ENCODE measurements around the gene ANTXR2.
"Not testable (repeated sequence)": the region's sequence is repeated elsewhere in the genome, so short reads cannot be mapped to it uniquely, and the experiment has no call there.

ANTXR2 gene

DNA sequence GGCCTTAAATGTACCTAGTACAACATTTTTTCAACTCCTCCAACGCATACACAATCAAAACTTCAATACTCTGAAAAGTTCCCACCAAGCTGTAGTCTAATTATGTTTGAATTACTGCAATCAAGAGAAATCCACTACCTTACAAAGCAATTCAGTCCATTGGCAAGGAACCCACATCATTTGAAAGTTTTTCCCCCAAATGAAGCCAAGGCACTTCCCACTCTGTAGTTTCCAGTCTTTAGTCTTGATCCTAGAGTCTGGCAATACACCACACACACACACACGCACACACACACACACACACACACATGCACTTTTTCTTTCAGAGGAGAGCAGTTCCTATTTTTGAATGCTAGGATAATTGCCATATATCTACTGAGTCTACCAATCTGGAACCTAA, 79.6 kb downstream of the ANTXR2 start:
- no peak for DNase-seq (ENCODE audit: low read depth in 2 of 2, low spot score in 1 of 2)

DNA sequence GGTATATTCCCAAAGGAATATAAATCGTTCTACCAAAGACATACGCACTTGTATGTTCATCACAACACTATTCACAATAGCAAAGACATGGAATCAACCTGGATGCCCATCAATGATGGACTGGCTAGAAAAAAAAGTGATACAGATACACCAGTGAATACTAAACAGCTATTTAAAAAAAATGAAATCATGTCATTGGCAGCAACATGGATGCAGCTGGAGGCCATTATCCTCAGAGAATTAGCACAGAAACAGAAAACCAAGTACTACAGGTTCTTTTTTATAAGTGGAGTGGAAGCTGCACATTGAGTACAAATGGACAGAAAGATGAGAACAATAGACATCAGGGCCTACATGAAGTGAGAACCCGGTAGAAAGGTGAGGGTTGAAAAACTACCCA, 81.4 kb downstream of the ANTXR2 start:
- no peak for DNase-seq (ENCODE audit: low read depth in 2 of 2, low spot score in 1 of 2)

DNA sequence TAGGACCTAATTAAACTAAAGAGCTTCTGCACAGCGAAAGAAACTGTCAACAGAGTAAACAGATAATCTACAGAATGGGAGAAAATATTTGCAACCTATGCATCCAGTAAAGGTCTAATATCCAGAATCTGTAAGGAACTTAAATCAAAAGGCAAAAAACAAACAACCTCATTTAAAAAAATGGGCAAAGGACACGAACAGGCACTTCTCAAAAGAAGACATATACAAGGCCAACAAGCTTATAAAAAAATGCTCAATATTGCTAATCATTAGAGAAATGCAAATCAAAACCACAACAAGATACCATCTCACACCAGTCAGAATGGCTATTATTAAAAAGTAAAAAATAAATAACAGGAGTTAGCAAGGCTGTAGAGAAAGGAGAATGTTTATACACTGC, 81.9 kb downstream of the ANTXR2 start:
- DNase-seq (ENCODE audit: low read depth in 2 of 2, low spot score in 1 of 2) = not testable (repeated sequence)

DNA sequence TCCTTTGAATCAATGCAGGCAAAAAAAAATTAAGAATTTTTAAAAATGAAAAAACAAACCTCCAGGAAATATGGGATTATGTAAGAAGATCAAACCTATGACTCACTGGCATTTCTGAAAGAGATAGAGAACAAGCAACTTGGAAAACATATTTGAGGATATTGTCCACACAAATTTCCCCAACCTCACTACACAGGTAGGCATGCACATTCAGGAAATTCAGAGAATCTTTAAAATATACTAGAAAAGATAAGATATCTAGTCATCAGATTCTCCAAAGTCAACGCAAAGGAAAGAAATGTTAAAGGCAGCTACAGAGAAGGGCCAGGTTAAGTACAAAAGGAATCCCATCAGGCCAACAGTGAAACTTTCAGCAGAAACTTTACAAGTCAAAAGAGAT, 85.6 kb downstream of the ANTXR2 start:
- DNase-seq (ENCODE audit: low read depth in 2 of 2, low spot score in 1 of 2) = no peak

DNA sequence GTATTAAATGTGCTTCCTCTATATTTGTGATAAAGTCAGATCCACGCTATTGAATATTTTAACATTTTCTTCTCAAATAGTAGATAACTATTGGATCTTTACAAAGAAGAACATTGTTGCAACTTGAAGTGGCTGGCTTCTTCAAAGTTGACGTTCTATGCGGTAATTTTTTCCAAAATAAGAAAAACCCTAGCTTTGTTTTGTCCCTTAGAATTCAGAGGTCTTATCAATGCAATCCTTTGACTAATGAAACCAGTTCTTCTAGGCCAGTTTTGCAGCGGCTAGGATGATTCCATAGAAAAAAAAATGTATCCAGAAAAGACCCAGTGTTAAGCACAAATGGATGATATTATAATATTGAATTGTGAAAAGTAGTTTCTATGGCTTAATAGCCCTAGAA, 89.6 kb downstream of the ANTXR2 start:
- DNase-seq (ENCODE audit: low read depth in 2 of 2, low spot score in 1 of 2) = no peak

DNA sequence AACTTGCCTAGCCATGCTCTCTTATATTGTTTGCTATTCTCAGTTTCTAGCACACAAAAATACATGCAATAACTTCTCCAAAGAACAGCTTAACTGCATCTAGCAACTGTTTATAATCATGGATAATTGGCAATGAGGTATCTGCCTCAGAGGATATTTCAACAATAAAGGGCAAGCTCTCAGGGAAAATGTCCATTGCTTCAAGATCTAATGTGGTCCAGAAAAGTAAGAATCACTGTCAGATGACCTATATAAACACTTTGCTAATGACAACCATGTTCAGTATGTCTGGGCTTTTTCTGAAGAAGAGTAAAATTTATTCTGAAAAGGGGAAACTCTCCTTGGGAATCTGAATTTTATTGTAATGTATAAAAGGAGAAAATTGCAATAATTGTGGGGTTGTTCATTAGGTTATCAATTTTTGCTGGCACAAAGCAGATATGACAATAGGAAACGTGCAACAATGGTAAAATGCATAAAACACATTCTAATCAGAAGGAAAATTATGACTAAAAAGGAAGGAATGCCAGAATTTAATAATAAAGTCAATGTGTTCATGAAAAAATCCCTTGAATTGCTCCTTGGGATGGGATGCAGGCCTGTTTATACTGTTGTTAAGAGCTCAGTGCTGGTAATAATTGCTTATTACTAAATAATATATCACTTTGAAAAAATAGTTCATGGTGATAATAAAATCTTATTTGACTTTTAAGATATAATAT, 90.3 kb downstream of the ANTXR2 start:
- DNase-seq (ENCODE audit: low read depth in 2 of 2, low spot score in 1 of 2) = no peak

DNA sequence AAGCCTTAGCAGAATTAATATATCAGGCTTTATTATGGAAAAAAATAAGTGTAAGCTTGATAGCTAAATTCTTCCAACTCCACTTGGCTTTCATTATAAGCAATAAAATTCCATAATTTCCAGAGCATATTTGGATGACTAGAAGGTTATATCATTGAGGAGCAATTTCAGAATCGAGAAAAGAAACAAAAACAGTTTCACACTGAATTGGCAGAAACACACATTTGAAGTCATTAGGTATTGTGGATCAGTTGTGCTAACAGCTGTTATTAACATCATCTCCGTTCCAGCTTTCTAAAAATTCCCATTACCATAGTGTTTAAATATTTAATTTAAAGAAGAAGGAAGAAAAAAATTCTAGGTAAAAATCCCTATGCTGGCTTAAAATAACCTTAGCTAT, 92.6 kb downstream of the ANTXR2 start:
- DNase-seq (ENCODE audit: low read depth in 2 of 2, low spot score in 1 of 2) = no peak

DNA sequence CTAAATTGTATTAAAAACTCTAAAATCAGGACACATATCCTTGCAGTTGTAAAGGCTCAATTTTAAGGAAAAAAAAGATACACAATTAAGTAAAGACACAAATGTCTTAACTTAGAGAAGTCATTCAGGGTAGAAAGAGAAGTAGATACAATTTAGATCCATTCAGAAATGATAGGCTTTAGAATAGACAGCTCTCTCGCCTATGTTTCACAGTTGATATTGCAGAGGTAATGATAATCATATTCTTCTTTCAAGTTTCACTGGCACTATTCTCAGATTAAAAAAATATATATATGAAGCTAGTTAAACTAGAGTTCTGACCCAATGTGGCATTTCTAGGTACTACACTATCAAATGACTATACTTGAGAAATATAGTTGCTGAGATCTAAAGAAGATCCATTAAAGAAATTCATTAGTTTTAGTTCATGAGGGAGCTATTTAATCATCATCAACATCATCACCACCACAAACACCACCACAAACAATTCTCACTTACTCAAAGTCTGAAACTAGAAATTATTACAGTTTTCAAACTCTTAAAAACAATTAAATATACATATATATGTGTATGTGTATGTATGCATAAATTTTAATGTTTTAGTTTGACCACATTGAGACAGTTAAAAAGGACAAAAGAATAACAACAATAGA, 93.1 kb downstream of the ANTXR2 start:
- no peak for DNase-seq (ENCODE audit: low read depth in 2 of 2, low spot score in 1 of 2)

DNA sequence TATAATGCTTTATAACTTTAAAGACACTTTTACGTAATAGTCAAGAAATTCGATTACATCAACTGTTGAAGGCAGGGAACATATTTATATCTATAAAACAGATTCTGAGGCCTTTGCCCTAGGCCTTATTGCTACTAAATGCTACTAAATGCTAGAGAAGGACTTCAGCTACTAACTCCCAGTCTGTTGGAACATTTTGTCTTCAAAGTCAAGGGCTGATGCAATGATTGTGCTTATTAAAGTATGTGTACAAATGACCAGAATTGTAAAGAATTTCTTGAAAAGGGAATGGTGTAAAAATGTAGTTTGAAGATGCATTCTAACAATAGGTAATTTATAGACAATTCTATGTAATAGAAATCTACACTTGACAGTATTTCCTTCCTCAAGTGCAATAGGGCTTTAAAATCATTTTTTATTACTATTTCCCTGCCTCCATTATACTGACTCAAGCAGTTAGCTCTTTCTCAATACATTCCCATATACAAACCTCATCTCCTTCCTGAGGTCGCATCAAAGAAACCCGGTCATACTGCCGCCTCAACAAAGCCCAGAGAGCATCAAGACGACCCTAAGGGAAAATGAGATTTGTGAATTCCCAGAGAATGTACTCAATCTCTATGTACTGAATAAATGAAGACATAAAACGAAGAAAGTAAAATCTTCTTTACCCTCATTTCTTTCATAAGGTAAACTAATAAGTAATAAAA, 95.7 kb downstream of the ANTXR2 start:
- no peak for DNase-seq (ENCODE audit: low read depth in 2 of 2, low spot score in 1 of 2)

DNA sequence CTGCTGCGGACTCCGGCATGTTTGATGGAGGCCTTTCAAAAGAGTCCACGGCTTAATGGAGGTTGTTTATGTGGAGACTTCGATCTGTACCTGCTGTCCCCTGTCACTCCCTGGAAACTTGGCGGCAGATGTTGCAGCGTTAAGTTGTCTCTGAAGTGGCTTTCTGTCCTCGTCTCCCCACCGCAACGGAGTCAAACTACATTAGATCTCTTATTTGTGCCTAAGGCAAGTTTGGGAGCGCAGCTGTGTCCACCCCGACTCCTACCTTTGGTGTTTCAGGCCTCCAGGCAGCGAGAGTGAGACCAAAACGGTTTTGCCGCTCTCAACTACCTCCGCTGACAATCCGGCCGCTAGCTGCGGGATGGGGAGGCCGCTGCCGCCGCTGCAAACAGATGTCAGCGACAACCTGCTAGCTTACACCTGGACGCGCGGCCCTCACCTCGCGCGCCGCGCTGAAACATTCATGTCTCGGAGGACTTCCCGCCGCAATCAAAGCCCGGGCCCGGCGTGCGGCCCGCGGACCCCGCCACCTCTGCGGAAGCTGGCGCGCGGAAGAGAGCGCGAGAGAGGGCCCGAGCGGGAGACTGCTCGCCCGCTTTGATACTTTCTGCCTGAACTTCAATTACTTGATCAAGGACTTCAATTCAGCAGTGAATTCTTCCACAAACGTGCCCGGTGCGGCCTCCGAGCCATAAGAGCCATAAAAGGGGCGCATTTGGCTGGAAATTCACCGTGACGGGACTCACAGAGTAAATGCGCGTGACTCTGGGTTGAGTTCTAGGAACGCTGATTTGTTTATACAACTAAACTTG, 108.4 kb downstream of the ANTXR2 start:
- DNase-seq (ENCODE audit: low read depth in 2 of 2, low spot score in 1 of 2) = no peak

DNA sequence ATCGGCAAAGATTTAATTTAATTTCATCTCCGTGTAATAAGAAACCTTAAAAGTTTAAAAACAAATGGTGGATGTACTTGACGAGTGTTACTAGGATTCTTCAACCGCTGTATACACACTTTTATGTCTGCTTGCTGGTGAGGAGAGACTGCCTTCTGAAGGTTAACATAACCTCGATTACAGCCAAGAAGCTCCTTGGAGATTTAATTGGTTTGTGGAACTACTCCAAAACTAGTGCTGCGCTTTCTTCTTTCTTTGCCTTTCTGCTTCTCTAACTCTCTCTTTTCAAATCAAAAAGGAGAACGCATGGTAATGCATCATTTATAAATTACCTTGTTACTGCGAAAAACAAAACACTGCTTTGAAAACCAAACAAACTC, 109.0 kb downstream of the ANTXR2 start:
- DNase-seq (ENCODE audit: low read depth in 2 of 2, low spot score in 1 of 2) = no peak

DNA sequence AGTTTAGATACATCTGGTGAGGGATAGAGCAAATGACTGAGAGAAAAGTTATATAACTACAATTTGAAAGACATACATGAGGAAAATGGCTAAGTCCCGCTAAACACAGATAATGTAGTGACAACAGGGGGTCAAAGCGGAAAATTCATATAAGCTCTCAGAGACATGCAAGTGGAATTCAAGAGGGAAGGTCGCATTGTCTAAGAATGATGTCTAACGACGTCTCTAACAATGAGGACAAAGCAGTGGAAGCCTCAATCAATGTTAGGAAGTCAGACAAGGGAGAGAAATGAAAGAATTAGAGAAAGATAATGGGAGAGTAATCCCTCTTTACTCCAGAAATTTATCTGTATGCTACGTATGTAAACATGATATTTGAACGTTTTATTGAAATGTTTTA, 113.4 kb downstream of the ANTXR2 start:
- DNase-seq (ENCODE audit: low read depth in 2 of 2, low spot score in 1 of 2) = no peak

DNA sequence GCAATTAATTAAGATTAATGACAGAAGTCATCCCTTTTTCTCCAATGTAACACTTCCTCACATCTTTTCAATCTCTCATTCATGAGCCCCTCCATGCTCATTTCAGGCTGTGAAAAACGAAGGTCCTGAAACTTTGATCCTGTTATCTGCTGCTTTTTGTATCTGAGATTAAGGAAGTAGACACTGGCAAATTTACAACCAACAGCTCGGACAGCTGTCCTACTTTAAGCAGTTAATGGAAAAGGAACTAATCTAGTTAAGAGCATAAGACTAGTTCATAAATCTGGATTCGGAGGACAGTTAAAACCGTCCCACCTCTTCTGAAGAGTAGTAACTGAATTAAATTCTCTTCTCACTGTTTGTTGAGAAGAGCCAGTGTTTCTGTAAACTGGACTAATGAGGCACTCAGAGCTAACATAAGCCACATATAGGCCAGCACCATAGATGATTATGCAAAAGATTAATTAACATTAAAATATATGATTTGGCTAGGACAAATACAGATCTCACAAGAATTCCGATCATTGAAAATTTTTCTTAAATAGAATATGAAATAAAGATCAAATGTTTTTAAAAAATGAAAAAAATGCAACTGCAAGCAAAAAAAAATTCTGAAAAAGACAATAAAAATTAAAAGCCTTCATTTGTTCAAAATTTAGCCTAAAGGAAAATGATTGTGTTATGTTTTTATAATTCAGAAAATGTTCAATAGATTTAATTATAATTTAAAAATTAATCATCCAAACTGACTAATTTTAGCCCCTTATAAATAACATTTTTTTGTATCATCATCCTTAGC, 114.4 kb downstream of the ANTXR2 start:
- DNase-seq (ENCODE audit: low read depth in 2 of 2, low spot score in 1 of 2) = no peak

DNA sequence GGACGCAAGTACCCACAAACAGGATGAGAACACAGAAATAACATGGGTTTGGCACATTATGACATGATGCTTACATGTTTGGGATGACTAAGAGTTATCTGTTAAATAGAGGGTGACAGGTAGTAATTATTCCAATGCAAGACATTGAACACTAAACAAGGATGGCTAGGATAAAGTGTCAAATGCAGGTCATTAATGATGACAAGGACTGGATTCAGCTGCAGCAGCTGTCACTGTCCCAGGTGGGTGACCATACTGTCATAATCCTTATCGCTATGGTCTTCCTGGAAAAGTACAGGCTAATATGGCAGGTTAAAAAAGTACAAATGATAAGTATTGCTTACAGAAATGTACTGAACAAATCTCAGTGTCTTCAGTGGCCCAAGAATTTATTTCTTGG, 123.9 kb downstream of the ANTXR2 start:
- DNase-seq (ENCODE audit: low read depth in 2 of 2, low spot score in 1 of 2) = no peak

DNA sequence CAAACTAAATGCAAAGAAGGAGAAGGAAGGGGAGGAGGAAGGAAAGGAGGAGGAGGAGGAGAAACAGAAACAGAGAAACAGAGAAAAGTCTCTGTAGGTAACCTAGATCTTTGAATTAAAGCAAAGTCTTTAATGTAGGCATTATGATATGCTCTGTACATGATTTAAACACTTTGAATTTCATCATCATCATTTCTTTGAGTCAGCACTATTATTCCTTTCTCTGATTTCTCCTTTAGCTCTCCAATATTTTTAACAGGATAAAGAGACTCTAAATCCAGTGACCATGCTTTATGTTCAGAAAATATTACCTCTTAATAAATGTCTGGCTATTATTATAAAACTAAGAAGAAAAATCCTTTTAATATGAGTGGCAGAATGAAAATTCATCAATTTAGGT, 124.3 kb downstream of the ANTXR2 start:
- no peak for DNase-seq (ENCODE audit: low read depth in 2 of 2, low spot score in 1 of 2)

DNA sequence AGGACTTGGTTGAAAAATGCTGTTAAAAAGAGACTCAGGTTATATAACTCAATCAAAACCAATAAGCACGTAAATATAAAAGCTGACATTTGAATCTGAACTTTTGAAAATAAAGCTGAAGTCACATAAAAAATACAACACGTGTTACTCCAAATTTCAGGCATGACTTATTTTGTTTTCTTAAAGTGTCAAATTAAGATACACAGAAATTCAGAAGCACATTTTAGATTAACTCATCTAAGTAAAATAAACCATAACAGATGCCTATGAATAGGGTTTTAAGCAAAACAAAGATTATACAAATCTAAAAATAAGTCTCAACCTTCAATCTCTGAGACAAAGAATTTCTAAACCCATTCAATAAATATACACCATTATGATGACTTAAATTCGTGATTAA, 124.8 kb downstream of the ANTXR2 start:
- DNase-seq (ENCODE audit: low read depth in 2 of 2, low spot score in 1 of 2) = no peak

DNA sequence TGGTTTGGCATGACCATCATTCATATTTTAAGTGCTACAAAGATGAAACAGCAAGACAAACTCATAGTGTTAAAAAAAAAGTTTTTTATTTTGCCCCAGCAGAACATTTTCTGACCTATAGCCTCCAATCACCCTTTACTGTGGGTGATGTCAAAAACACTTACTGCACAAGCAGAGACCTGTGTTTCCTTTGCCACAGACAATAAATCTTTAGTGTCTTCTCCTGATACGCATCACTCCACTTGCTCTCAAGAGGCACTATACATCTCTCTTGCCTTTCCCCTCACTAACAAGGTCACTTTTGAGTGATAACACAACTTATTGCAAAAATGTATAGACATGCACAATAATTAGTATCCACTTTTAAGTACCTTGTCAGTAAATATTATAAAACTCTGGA, 125.6 kb downstream of the ANTXR2 start:
- DNase-seq (ENCODE audit: low read depth in 2 of 2, low spot score in 1 of 2) = no peak

DNA sequence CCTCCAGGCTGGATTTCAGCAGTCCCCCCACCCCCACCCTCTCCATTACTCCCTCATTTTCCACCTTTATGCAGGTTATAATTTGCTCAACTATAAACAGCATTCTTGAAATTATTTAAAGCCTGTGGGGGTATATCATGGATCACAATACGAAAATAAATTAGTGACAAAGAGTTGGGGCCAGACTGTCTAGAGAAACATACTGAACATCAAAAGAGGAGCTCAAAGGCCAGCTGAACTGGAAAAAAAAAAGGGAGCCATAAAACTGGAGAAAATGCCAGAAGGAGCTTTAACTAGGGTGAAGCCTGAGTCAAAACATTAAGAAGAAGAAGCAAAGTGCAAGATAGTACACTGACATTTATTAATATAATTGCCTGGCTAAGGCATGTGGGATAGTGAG, 137.8 kb downstream of the ANTXR2 start:
- no peak for DNase-seq (ENCODE audit: low read depth in 2 of 2, low spot score in 1 of 2)

DNA sequence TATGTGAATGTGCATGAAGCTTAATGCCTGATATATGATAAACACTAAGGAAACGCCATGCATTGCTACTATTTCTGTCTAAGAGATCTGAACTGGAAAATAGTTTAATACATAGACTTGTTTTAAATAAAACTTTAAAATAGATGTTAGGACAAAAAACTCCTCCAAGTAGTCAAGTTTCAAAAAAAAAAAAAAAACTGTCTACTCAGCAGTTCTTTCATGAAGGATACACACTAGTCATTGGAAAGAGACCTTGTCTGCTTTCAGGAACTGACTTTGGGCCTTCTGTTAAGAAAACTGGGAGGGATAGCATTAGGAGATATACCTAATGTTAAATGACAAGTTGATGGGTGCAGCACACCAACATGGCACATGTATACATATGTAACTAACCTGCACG, 138.4 kb downstream of the ANTXR2 start:
- DNase-seq (ENCODE audit: low read depth in 2 of 2, low spot score in 1 of 2) = no peak

DNA sequence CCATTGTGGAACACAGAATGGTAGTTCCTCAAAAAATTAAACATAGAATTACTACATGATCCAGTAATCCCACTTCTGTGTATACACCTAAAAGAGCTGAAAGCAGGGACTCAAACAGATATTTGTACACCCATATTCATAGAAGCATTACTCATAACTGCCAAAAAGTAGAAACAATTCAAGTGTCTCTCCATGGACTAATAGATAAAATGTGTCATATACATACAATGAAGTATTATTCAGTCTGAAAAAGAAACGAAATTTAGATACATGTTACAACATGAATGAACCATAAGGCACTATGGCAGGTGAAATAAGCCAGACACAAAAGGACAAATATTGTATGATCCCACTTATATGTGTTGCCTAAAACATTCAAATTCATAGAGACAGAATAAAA, 145.1 kb downstream of the ANTXR2 start:
- no peak for DNase-seq (ENCODE audit: low read depth in 2 of 2, low spot score in 1 of 2)

DNA sequence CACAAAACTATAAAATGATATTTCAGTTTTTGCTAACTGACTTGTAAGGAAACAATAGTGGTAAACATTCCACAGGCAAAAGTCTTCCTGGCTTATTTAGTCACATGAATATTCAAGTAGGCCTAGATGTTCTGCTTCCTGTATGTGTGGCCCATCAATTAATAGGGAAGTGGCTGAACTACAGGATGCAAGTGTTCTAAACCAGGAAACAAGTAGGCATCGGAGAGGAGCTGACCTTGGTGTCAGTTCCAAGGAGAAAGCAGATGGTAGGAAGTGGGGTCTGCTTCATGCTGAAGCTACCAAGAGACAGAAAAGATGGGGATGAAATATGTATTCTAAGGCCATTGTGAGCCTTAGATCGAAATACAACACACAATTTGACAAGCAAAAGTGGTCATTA, 149.7 kb downstream of the ANTXR2 start:
- DNase-seq (ENCODE audit: low read depth in 2 of 2, low spot score in 1 of 2) = no peak

Data from stimulated activated CD8-positive, alpha-beta memory T cell treated with anti-CD3 and anti-CD28 coated beads, Interleukin-4, amount 100 ng/mL, for 1 hour (primary cell).